HepG2 (cell line): ENCODE results near the gene ZNF620. TPM values are rescaled to one million over a fixed set of nuclear protein-coding genes. Genes with fewer than 3 reads are reported as not detected.

Experiments
- FOXA1 ChIP-seq, 2 experiments: fragments of 450-650 bp in 1 of 2; sonication (generic) in 1 of 2; formaldehyde crosslinking in 1 of 2; IDR thresholded peaks; 2 replicates each; pipeline versions ENCODE4 v1.4.0 to v1.6.1; 2016 to 2020; ENCODE audit warnings: missing genetic modification reagents in 1 of 2
- GATA4 ChIP-seq: sonication (generic); IDR thresholded peaks from 2 replicates; pipeline ENCODE4 v1.6.1; 2016; ENCODE audit warnings: antibody characterized with exemption, low read depth, borderline replicate concordance
- REPIN1 ChIP-seq: sonication (generic); formaldehyde crosslinking; IDR thresholded peaks from 2 replicates; pipeline ENCODE4 v1.8.0; 2022; ENCODE audit warnings: missing genetic modification reagents, low read depth, mild to moderate bottlenecking, borderline replicate concordance
- TAF1 ChIP-seq: sonication (generic); formaldehyde crosslinking; IDR thresholded peaks from 2 replicates; pipeline ENCODE4 v1.4.0; 2020; ENCODE audit warnings: missing genetic modification reagents
- TOPORS ChIP-seq: sonication (generic); formaldehyde crosslinking; IDR thresholded peaks from 2 replicates; pipeline ENCODE4 v1.8.0; 2023; ENCODE audit warnings: mild to moderate bottlenecking, missing genetic modification reagents
- ZNF503 ChIP-seq: sonication (generic); formaldehyde crosslinking; IDR thresholded peaks from 2 replicates; pipeline ENCODE4 v1.4.0; 2020; ENCODE audit warnings: missing genetic modification reagents
- ZNF674 ChIP-seq: sonication (generic); formaldehyde crosslinking; IDR thresholded peaks from 2 replicates; pipeline ENCODE4 v1.5.0; 2020; ENCODE audit warnings: low read depth, mild to moderate bottlenecking, missing genetic modification reagents
- ZNF687 ChIP-seq: sonication (generic); formaldehyde crosslinking; IDR thresholded peaks from 2 replicates; pipeline ENCODE4 v1.5.1; 2020; ENCODE audit warnings: mild to moderate bottlenecking, missing genetic modification reagents, moderate library complexity
- polyA plus RNA-seq, 8 experiments: library from polyadenylated mRNA; depleted of rRNA in 3 of 8; stranded (reverse) in 7 of 8; unstranded in 1 of 8; fragments of >200 nt; fragmentation: Illumina TruSeq in 4 of 8; extraction: Trizol in 4 of 8; gene quantifications; 2 replicates each; pipeline versions ENCODE4 v1.2.1 to v1.2.3, GENCODE V29; 2011 to 2016; ENCODE audit warnings: low read depth in 4 of 8, missing spikeins in 1 of 8, mixed read lengths in 1 of 8; ENCODE audit not compliant: insufficient read depth in 1 of 8
- total RNA-seq, 5 experiments: library from RNA; depleted of rRNA; stranded (reverse); fragments of >200 nt; fragmentation: Illumina TruSeq; extraction: Trizol; gene quantifications; 2 replicates each; pipeline ENCODE4 v1.2.3, GENCODE V29; 2016; ENCODE audit warnings: low read depth in 1 of 5

ZNF620 gene
- total and polyA plus RNA-seq, 2 of the 13 experiments (the other 11 are each of a cell fraction or from before 2014, with no cell fraction given): 2.3 to 12.2 TPM

- peak; percentile 94 for TF ChIP-seq ZNF687 (CRISPR knock-in tag)
- TF ChIP-seq GATA4: peak; percentile 75; the same call in 1 of the 2 replicates
- no peak for TF ChIP-seq ZNF674 (CRISPR knock-in tag)
- TF ChIP-seq TAF1 (CRISPR knock-in tag): peak; percentile 95
- no peak; the same call in 1 of the 2 replicates for TF ChIP-seq REPIN1 (CRISPR knock-in tag)
- TF ChIP-seq TOPORS: peak; percentile 48; the same call in 1 of the 2 replicates
- peak; percentile 52; the same call in 1 of the 2 replicates for TF ChIP-seq ZNF503 (CRISPR knock-in tag)
- no peak for TF ChIP-seq FOXA1 (IDR thresholded peaks at IDR 0.05)
- TF ChIP-seq FOXA1 (CRISPR knock-in tag; IDR thresholded peaks at IDR 0.05): no peak
- TF ChIP-seq, all 625 proteins: peak for 280
These were observed 48.7 kb upstream of the ZNF620 start, which contains the start of gene RPL14 (continued) for GRCh38 chr3:40456940-40457823.
